Measurements from ENCODE around the gene BSPH1.
"Not testable (repeated sequence)": the region's sequence is repeated elsewhere in the genome, so short reads cannot be mapped to it uniquely, and the experiment has no call there.

Gene BSPH1

DNA sequence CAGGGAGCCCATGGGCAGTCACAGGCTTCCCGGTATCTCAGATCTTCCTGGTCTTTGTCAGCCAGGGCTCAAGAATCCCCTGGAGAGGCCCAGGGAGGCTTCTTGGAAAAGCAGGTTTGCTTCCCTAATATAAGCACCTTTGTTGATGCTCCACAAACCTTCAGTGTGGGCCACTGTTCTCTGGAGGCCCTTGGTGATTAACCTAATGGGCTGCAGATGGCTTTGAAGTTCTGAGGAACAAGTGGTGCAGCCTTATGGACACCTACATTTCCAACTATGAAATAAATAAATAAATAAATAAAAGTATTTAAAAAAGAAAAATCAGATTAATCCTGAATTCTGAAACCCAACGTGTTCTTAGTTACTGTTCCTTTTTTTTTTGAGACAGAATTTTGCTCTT, at the start of gene BSPH1:
Gene BSPH1, minus strand, starts transcription at position 101 of the 400 bp plus-strand sequence. Its CDS starts 89 bp downstream, at position 12.
- DNase-seq (ENCODE audit: low spot score): no peak

- no peak for DNase-seq (ENCODE audit: low spot score)
These were observed 44.8 kb upstream of the BSPH1 start for GRCh38 chr19:48036765-48037164.

DNA sequence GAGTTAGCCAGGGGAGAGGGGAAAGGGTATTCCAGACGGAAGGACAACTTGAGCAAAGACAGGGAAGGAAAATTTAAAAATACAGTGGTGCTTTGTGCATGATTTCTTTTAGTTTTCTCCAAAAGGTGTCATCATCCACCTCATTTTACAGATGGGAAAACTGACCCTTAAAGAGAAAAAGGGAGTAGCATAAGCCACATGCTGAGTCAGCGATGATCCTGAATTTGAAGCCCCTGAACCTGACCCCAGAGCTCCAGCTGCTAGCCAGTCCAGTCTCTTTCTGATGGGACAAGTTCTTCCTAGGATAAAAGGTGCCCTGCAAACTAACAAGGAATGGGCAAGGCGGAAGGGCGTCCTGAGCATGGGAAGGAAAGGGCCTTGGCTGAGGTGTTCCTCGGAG, 41.6 kb upstream of the BSPH1 start:
- no peak for DNase-seq (ENCODE audit: low spot score)

GRCh38 chr19:48030073-48030472, 38.1 kb upstream of the BSPH1 start:
- no peak for DNase-seq (ENCODE audit: low spot score)

DNA sequence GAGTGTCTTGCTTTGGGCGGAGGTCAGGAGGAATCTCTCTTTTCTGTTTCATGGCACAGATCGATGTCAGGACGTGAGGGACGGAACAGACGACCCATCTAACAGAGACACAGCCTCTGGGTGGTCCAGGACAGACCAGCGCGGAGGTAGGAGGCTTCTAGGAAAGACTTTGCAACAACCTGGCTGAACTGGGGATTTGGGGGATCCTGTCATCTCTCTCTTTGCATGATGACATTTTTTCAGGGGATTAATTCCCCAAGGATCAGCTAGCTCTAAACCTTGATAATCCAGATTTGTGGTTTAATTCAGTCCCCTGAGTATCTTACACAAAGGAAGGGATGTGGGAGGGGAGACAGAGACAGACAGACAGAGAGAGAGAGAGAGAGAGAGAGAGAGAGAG, 37.5 kb upstream of the BSPH1 start:
- DNase-seq (ENCODE audit: low spot score): no peak

DNA sequence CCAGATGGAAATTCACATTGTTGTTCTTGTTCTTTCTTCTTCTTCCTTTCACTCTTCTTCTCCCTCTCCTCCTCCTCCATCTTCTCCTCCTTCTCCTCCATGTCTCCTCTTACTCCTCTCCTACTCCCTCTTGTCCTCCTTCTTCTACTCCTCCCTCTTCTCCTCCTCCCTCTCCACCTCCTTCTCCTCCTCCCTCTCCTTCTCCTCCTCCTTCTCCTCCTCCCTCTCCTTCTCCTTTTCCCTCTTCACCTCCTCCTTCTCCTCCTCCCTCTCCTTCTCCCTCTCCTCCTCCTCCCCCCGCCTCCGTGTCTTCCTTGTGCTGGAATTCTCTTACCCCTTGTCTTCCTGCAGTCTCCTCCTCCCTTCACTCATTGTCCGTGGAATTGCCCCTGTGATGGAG, 33.5 kb upstream of the BSPH1 start:
- no peak for DNase-seq (ENCODE audit: low spot score)

DNA sequence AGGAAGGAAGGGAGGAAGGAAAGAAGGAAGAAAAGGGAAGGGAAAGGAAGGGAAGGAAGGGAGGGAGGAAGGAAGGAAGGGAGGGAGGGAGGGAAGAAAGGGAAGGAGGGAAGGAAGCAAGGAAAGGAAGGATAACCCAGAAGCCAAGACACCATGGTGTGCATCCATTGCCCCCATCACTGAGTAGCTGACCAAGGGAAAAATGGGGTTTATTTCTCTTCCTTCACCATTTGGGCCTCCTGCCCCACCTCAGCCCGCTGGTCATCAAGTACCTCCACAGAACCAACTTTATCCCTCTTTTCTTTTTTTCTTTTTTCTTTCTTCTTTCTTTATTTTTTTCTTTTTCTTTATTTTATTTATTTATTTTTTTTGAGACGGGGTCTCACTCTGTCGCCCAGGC, 31.5 kb upstream of the BSPH1 start:
- DNase-seq (ENCODE audit: low spot score): no peak

DNA sequence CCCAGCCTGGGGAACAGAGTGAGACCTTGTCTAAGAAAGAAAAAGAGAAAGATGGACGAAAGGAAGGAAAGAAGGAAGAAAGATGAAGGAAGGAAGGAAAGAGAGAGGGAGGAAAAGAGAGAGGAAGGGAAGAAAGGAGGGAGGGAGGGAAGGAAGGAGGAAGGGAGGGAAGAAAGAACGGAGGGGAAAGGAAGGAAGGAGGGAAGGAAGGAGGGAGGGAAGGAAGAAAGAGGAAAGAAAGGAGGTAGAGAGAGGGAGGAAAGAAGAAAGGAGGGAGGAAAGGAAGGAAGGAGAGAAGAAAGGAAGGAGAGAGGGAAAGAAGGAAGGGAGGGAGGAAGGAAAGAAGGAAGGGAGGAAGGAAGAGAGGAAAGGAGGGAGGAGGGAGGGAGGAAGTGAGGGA, 31.0 kb upstream of the BSPH1 start:
- DNase-seq (ENCODE audit: low spot score): no peak

GRCh38 chr19:48020686-48021085, 28.7 kb upstream of the BSPH1 start:
- no peak for DNase-seq (ENCODE audit: low spot score)

- DNase-seq (ENCODE audit: low spot score): no peak
These were observed 19.2 kb upstream of the BSPH1 start for GRCh38 chr19:48010932-48011758.

DNA sequence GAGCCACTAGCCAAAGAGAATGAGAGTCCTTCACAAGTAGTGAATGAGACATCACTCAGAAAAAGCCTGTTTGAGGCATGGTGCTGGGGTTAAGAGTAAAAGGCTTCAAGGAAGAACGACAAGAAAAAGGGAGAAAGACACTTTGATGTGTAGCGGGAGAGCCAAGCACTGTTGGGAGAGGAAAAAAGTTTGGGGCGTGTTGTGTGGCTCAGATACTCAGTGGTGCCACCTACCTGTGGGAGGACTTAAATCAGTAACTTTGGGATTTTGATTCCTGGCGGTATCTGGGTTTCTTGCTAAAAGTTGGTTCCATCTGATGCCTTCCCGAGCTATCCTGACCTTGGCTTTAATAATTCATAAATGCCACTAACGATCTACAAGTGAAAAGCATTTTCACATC, 14.8 kb upstream of the BSPH1 start:
- DNase-seq (ENCODE audit: low spot score): peak; percentile 32

DNA sequence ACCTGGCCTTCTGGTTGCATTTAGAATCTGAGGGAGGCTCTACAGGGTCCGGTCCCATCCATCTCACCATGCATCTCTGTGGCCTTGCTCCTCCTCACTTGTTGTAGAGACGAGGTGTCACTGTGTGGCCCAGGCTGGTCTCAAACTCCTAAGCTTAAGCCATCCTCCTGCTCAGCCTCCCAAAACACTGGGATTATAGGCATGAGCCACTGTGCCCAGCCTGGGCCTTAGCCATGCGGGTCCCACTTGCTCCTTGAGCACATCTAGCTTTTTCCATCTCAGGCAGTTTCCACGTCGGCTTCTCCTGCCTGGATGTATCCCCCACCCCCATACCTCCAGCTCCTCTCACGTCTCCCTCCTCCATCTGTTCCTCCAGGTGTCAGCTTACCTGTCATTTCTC, 12.3 kb upstream of the BSPH1 start:
- DNase-seq (ENCODE audit: low spot score): no peak

DNA sequence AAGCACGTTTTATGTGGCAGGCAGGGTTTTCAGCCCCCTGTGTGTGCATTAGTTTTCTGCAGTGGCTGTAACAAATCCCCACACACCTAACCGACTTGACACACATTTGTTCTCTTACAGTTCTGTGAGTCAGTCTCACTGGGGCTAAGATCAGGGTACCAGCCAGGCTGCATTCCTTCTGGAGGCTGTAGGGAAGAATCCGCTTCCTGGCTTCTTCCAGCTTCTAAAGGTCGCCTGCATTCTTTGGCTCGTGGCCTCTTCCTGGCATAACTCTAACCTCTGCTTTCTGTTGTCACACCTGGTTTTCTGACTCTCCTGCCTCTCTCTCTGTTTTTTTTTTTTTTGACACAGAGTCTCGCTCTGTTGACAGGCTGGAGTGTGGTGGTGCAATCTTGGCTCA, 8.9 kb upstream of the BSPH1 start:
- no peak for DNase-seq (ENCODE audit: low spot score)

DNA sequence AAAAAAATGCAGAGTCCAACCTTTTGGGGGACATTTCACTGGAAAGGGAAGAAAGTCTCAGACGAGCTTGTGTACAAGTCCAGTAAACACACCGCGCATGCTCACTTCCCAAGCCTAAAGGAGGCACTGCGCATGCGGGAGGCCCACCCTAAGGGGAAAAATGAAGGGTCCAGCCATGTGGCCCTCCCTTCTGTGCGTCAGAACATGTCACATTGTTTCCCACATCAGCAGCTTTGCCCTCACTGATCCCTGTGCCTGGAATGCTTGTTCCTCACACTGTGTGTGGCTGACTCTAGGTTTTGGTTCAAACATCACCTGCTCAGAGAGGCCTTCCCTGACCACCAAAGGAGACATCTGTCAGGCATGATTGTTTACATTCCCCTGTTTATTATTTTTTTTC, 6.8 kb upstream of the BSPH1 start:
- no peak for DNase-seq (ENCODE audit: low spot score)

DNA sequence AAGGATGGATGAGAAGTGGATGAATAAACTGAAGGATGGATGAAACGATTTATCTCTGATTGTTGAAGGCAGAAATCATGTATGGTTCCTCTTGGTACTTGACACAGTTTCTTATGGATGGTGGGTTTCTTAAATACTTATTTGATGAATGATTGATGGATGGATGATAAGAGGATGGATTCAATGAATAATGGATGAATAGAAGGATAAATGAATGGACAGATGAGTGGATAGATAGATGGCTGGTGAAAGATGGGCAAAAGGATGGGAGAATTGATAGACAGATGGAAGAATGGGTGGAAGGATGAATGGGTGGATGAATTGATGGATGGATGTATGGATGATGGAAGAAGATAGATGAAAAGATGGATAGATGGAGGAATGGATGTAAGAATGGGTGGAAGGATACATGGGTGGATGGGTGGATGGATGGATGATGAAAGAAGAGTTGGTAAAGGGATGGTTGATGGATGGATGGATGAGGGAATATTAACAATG, 4.3 kb upstream of the BSPH1 start:
- DNase-seq (ENCODE audit: low spot score): no peak

- no peak for DNase-seq (ENCODE audit: low spot score)
These were observed 2.3 kb upstream of the BSPH1 start, which contains the start of gene ELSPBP1 for GRCh38 chr19:47994209-47994802. TSS of gene ELSPBP1 (plus strand) at chr19:47994632. CDS start at chr19:48008668, 14,036 bp downstream.

DNA sequence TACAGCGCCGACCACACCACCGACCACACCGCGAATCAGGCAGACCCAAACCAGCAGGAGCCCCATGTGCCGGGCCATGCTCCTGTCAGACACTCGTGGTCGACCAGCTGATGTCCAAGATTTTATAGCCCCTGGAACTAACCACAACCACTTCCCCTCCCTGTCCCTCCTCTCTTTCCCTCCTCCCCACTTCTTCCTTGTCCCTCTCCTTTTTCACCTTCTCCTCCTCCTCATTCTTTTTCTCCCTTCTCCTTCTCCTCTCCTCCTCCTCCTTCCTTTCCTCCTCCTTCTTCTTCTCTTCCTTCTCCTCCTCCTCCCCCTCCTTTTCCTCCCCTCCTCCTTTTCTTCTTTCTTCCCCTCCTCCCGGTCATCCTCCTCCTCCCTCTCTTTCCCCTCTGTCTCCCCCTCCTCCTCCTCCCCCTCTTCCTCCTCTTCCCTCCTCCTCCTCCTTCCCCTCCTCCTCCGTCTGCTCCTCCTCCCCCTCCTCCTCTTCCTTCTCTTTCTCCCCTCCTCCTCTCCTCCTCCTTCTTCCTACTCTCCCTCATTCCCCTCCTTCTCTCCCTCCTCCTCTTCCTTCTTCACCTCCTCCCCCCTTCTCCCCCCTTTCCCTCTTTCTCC, 670 bp downstream of the BSPH1 start:
- DNase-seq (ENCODE audit: low spot score): no peak

GRCh38 chr19:47973529-47973928, 18.4 kb downstream of the BSPH1 start:
- no peak for DNase-seq (ENCODE audit: low spot score)

GRCh38 chr19:47955936-47956335, 36.0 kb downstream of the BSPH1 start:
- not testable (repeated sequence) for DNase-seq (ENCODE audit: low spot score)

GRCh38 chr19:47952132-47952531, 39.8 kb downstream of the BSPH1 start:
- DNase-seq (ENCODE audit: low spot score): not testable (repeated sequence)

GRCh38 chr19:47949852-47950521, 42.0 kb downstream of the BSPH1 start:
- not testable (repeated sequence) for DNase-seq (ENCODE audit: low spot score)

DNA sequence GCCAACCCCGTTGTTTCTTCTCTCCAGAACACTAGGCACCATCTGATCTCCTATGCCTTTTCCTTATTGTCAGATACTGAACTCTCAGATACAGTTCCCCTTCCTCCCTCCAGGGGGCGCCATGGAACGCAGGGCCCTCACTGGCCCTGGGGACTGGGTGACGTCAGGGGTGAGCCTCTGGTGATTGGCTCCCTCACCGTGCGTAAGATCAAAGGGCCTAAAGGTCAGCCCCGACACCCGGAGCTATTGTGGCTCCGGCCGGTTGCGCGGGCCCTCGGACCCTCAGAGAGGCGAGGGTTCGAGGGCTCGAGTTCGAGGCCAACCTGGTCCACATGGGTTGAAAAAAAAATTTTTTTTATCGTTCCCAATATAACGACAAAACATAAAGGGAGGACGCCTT, 63.4 kb downstream of the BSPH1 start:
- not testable (repeated sequence) for DNase-seq (ENCODE audit: low spot score)
